Prostate gland (tissue), 2 donors: ENCODE measurements around the gene PDE6B.

Experiments used
- POLR2A ChIP-seq: fragments of 450-650 bp; IDR thresholded peaks from one replicate; pipeline ENCODE4 v1.6.1; 2016; ENCODE audit warnings: antibody characterized with exemption, mild to moderate bottlenecking
- POLR2AphosphoS5 ChIP-seq: sonication (generic); formaldehyde crosslinking; IDR thresholded peaks from one replicate; pipeline ENCODE4 v1.6.1; 2017; ENCODE audit warnings: antibody characterized with exemption
- TF ChIP-seq, protein P1 (sequence below), 4 experiments: fragments of 200-600 bp in 2 of 4; fragments of 450-650 bp in 2 of 4; sonication (generic) in 2 of 4; IDR thresholded peaks; 1 replicate in 3 of 4; 2 replicates in 1 of 4; pipeline ENCODE4 v1.5.1; 2016 to 2019; ENCODE audit warnings: antibody characterized with exemption in 4 of 4, mild to moderate bottlenecking in 2 of 4, moderate library complexity in 2 of 4

- TF ChIP-seq, protein P1, sequence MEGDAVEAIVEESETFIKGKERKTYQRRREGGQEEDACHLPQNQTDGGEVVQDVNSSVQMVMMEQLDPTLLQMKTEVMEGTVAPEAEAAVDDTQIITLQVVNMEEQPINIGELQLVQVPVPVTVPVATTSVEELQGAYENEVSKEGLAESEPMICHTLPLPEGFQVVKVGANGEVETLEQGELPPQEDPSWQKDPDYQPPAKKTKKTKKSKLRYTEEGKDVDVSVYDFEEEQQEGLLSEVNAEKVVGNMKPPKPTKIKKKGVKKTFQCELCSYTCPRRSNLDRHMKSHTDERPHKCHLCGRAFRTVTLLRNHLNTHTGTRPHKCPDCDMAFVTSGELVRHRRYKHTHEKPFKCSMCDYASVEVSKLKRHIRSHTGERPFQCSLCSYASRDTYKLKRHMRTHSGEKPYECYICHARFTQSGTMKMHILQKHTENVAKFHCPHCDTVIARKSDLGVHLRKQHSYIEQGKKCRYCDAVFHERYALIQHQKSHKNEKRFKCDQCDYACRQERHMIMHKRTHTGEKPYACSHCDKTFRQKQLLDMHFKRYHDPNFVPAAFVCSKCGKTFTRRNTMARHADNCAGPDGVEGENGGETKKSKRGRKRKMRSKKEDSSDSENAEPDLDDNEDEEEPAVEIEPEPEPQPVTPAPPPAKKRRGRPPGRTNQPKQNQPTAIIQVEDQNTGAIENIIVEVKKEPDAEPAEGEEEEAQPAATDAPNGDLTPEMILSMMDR (IDR thresholded peaks at IDR 0.05), result no peak
- TF ChIP-seq POLR2AphosphoS5 (no peak), POLR2A (no peak)
Measured at GRCh38 chr4:699816-700580, 74.6 kb downstream of the PDE6B start.
